Measurements from ENCODE around the gene PSMD3.

GRCh38 chr17:39962642-39963220 is 17.9 kb upstream of the PSMD3 start, which contains the start of gene GSDMA:
- TF ChIP-seq, protein P1, sequence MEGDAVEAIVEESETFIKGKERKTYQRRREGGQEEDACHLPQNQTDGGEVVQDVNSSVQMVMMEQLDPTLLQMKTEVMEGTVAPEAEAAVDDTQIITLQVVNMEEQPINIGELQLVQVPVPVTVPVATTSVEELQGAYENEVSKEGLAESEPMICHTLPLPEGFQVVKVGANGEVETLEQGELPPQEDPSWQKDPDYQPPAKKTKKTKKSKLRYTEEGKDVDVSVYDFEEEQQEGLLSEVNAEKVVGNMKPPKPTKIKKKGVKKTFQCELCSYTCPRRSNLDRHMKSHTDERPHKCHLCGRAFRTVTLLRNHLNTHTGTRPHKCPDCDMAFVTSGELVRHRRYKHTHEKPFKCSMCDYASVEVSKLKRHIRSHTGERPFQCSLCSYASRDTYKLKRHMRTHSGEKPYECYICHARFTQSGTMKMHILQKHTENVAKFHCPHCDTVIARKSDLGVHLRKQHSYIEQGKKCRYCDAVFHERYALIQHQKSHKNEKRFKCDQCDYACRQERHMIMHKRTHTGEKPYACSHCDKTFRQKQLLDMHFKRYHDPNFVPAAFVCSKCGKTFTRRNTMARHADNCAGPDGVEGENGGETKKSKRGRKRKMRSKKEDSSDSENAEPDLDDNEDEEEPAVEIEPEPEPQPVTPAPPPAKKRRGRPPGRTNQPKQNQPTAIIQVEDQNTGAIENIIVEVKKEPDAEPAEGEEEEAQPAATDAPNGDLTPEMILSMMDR (IDR thresholded peaks at IDR 0.05) = no peak
- TF ChIP-seq POLR2A (IDR thresholded peaks at IDR 0.05) = no peak
